Measurements from ENCODE around the gene ELFN2.
"Not testable (repeated sequence)": the region's sequence is repeated elsewhere in the genome, so short reads cannot be mapped to it uniquely, and the experiment has no call there.

The ELFN2 gene

DNA sequence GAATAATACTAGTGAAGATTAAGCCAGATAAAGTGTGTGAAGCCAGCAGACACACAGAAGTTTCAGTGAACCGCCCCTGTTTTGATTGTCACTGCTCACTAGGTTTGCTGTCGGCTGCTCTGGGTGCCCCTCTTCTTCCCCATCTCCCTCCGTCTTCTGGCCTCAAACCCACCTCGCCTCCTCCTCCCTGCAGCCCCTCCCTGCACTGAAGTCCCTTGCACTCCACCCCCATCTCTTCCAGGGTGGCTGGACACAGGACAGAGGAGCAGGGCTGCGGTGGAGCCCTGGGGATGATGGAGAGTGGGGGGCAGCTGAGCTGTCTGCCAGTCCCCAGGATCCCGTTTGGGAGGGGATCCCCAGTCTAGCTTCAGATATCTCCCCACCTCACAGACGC, 91.5 kb downstream of the ELFN2 start:
- DNase-seq (ENCODE audit: low read depth): no peak

DNA sequence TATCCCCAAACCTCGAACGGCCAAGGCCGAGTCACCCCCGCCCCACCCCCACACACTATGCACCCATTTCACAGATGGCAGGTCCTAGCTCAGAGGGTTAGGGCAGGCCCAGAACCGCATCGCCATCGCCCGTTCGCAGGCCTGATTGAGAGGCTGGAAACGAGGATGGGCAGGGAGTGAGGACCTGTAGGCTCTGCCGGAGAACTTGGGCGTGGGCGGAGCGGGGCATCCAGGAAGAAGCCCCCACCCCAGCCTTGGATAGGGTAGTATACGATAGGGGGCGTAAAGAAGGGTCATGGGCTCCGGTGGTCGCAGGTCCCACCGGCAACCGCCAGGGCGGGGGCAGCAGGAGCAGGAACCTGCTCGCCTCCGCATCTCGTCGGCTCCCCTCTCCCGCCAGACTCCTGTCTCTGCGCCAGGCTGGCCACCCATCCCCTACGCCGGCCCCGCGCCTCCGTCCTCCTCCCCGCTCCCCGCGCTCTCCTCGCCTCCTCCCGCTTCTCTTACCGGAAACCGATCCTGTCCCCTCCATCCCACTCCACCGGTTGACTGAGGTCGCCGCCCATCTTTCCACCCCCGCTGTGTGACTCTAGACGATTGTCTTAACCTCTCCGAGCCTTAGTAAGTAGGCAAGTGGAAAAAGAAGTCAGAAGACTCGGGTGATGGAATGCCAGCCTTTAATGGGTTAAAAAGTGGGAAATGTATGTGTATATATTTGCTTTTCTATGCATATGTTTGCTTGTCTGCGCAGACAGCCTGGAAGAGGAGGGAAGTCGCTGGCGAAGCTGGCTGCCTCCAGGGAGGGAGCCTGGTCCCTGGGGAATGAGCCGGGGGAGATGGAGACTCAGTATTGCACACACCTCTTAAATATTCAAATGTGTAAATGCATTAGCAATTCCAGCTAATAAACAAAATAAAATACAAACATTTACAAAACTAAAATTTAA, 92.1 kb downstream of the ELFN2 start:
- no peak for DNase-seq (ENCODE audit: low read depth)

GRCh38 chr22:37334461-37334858, 92.8 kb downstream of the ELFN2 start:
- DNase-seq (ENCODE audit: low read depth): no peak

- DNase-seq (ENCODE audit: low read depth): no peak
These were observed 93.4 kb downstream of the ELFN2 start for GRCh38 chr22:37333724-37334460.

- DNase-seq (ENCODE audit: low read depth): no peak
These were observed 95.3 kb downstream of the ELFN2 start for GRCh38 chr22:37331856-37332536.

GRCh38 chr22:37331034-37331428, 96.2 kb downstream of the ELFN2 start:
- no peak for DNase-seq (ENCODE audit: low read depth)

- DNase-seq (ENCODE audit: low read depth): peak; percentile 24
These were observed 96.9 kb downstream of the ELFN2 start for GRCh38 chr22:37330200-37331033.

- DNase-seq (ENCODE audit: low read depth): no peak
These were observed 97.8 kb downstream of the ELFN2 start for GRCh38 chr22:37329238-37330140.

DNA sequence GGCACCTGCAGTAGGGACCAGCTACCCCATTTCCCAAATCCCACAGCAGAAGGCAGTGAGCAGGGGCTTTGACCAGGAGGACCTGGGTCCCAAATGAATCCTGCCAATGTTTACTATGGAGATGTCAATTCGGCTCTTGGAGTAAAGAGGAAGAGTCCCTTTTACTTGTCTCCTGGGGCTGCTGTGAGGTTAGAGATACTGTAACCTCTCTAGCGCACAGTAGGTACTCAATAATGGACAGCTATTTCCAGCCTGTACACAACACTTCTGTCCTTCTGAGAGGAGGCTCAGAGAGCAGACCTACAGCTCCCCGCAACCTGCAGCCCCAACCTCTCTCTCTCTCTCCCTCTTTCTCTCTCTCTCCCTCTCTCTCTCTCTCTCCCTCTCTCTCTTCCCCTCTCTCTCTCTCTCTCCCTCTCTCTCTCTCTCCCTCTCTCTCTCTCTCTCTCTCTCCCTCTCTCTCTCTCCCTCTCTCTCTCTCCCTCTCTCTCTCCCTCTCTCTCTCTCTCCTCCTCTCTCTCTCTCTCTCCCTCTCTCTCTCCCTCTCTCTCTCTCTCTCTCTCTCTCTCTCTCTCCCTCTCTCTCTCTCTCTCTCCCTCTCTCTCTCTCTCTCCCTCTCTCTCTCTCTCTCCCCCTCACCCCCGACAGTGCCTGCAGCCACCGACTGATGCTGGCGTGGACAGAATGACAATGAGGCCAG, 98.6 kb downstream of the ELFN2 start:
- not testable (repeated sequence) for DNase-seq (ENCODE audit: low read depth)

DNA sequence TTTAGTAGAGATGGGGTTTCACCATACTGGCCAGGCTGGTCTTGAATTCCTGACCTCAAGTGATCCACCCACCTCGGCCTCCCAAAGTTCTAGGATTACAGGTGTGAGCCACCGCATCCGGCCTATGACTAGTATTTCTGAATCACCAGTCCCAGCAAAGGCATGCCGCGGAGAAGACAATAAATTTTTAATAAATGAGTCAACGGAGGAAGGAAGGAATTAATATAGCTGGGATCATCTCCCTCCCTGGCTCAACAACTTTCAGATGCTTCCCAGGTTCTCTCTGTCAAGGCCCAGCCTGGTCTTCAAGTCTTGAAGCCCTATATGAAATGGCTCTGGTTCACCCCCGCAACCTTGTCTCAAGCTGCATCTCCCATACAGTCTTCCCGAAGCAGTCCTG, 99.3 kb downstream of the ELFN2 start:
- DNase-seq (ENCODE audit: low read depth): no peak

DNA sequence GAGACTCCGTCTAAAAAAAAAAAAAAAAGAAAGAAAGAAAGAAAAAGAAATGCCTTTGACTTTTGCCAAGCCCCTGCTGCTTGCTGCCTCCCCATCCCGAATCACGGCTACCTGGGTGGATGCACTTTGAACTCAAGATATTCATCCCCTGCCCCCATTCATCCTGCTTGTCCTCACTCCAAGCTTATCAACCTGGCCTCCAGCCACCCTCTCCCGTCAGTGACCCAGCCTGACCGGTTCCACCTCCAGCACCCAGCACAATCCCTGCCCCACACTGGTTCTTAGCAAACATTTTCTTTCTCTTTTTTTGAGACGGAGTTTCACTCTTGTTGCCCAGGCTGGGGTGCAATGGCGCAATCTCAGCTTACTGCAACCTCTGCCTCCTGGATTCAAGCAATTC, 100.6 kb downstream of the ELFN2 start:
- no peak for DNase-seq (ENCODE audit: low read depth)

GRCh38 chr22:37325039-37325395, 102.3 kb downstream of the ELFN2 start:
- no peak for DNase-seq (ENCODE audit: low read depth)

GRCh38 chr22:37324340-37325038, 102.8 kb downstream of the ELFN2 start:
- no peak for DNase-seq (ENCODE audit: low read depth)

GRCh38 chr22:37320726-37321677, 106.3 kb downstream of the ELFN2 start:
- no peak for DNase-seq (ENCODE audit: low read depth)

GRCh38 chr22:37319469-37319868, 107.8 kb downstream of the ELFN2 start:
- DNase-seq (ENCODE audit: low read depth): no peak

DNA sequence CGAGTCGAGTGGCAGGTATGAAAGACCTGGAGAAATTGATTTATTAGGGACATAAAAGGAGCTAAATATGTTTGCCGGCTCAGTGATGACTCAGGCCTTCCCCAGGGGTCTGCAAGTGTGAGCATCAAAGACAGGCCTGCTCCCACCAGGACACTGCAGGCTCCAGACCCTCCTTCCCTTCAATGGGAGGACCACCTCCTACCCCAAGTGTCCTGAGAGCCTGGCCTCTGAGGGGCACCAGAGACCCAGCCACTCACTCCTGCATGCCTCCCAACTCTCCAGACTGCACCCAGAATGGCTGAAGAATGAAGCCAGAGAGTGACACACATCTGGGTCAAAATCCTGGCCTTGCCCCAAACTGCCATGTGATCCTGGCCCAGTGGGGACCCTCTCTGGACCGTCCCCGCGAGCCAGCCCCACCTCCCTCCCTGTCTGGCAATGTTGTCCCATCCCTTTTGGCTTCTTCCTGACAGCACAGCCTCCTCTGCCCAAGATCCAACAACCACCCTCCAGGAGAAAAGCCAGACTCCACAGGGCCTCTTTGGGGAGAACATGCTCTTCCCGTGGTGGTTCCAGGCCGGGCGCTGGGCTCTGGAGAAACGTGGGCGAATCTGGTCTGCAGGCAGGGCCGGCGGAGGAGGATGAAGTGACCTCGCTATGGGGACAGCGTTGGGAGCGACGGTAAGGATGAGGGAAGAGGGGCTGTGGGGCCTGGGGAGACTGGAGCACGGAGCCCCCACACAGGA, 108.7 kb downstream of the ELFN2 start:
- DNase-seq (ENCODE audit: low read depth): no peak
